ENCODE data around the gene CYP2E1.
"Not testable (repeated sequence)": the region's sequence is repeated elsewhere in the genome, so short reads cannot be mapped to it uniquely, and the experiment has no call there.

The CYP2E1 gene

DNA sequence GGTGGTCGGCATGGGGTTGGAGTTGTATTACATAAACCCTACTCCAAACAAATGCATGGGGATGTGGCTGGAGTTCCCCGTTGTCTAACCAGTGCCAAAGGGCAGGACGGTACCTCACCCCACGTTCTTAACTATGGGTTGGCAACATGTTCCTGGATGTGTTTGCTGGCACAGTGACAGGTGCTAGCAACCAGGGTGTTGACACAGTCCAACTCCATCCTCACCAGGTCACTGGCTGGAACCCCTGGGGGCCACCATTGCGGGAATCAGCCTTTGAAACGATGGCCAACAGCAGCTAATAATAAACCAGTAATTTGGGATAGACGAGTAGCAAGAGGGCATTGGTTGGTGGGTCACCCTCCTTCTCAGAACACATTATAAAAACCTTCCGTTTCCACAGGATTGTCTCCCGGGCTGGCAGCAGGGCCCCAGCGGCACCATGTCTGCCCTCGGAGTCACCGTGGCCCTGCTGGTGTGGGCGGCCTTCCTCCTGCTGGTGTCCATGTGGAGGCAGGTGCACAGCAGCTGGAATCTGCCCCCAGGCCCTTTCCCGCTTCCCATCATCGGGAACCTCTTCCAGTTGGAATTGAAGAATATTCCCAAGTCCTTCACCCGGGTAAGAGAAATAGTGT, at the start of gene CYP2E1:
Gene CYP2E1 (plus strand): TSS at position 407 of the 632 bp plus-strand sequence. CDS start 33 bp downstream, at position 440.
- no peak for DNase-seq

DNA sequence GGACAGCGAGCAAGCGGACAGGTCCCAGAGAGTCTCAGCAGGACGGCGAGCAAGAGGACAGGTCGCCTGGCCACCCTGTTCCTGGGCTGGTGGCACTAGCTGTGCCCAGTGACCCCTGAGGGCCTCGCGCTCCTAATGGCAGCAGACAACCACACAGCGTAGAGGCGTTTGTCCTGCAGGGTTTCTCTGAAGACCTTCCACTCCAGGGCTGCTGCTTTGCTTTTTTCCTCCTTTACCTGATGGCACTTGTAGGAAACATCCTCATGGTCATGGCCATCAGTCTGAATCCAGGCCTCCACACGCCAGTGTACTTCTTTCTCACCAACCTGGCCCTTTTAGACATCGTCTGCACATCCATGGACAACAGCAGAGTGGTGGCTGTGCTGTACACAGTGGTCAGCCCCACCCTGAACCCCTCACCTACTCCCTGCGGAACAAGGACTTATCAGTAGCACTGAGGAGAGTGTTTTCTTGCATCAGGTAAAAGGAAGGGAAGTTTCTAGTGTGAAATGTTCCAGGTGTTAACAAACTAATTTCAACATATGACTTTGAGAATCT, 46.0 kb upstream of the CYP2E1 start:
- no peak for DNase-seq

DNA sequence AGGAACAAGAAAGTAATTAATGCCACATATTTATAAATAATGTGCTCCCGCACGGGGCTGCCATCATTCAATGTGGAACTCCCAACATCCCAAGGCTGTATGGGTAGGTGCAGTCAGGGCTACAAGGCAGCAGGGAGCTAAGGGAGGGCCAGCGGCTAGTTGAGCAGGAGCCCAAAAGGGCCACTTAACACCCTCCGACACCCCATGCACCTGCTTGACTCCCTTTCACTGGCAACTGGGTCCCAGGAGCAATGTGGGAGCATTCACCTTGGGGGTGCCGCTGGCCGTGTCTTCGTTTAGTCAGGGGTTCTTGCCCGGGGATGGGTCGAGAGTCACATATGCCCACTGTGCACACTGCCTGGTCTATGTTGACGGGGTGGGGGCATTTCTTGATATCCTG, 45.5 kb upstream of the CYP2E1 start:
- DNase-seq: no peak

DNA sequence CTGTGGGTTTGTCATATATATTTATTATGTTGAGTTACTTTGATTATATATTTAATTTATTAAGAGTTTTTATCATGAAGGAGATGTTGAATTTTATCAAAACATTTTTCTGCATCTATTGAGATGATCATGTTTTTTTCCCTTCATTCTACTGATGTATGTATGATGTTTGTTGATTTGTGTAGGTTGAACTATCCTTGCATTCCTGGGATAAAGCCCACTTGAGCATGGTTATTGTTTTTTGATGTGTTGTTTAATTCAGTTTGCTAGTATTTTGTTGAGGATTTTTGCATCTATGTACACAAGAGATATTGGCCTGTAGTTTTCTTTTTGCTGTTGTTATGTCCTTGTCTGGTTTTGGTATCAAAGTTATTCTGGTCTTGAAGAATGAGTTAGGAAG, 42.3 kb upstream of the CYP2E1 start:
- no peak for DNase-seq

DNA sequence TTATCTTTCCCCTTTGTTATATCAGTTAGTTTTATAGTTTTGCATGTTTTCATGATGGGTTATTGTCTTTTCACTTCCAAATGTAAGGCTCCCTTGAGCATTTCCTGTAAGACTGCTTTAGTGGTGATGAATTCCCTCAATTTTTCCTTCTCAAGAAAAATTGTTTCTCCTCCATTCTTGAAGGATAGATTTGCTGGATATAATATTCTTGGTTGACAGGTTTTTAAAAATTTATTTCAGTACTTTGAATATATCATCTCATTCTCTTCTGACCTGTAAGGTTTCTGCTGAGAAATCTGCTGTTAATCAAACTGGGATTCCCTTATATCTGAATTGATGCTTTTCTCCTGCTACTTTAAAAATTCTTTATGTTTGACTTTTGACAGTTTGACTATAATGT, 40.1 kb upstream of the CYP2E1 start:
- DNase-seq: no peak

DNA sequence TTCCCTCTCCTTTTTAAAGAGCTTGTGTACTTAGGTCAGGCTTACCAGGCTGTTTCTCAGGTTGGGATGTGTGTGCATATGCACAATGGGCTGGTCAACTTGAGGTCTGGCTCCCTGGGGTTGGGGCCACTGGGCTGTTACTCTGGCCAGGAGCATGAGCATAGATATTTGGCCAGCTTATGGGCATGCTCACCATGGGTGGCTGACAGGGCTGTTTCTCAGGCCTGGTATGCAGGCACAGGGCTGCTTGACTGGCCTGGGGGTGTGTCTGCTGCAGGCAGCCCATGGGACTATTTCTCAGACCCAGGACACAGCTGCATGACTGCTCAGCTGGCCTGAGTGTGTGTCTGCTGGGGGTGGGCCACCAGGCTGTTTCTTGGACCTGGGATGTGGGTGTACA, 38.8 kb upstream of the CYP2E1 start:
- DNase-seq: no peak

DNA sequence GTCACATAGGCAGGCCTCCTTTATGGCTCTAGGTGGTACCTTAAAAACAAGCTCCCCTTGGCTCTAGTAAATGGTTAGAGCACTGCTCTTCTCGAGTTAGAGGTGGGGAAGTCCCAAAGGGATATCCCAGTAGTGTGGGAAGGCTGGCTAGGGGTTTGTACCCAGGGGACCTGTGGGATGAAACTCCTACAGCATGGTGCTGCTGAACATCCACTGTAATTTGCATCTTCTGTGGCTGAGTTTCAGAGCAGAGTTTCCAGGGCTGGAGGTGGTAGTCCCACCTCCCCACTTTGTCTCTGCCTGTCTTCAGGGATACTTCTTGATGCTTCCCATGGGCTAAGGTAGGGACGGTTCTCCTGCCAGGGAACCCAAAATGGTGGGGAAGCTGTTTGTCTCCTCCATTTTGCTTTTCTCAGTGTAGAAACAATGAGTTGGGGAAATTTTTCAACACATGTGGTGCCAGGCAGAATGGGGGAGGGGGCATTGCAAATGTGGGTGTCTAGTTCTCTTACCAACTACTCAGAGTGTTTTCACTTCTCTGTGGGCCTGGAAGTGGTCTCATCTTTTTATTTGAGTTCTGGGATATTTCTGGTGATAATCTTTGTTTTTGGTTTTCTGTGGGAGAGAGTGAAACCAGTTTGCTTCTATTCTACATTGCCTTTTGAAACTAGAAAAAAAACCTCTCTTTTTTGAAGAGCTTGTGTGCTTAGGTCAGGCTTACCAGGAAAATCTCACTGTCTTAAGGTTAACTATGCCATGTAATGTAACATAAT, 37.2 kb upstream of the CYP2E1 start:
- no peak for DNase-seq

DNA sequence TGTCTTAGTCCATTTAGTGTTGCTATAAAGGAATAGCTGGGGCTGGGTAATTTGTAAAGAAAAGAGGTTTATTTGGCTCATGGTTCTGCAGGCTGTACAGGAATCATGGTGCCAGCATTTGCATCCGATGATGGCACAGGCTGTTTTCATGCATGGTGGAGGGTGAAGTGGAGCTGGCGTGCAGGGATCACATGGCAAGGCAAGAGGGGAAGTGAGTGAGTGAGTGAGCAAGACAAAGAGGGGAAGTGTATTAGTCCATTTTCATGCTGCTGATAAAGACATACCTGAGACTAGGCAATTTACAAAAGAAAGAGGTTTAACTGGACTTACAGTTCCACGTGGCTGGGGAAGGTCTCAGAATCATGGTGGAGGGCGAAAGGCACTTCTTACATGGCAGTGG, 33.6 kb upstream of the CYP2E1 start:
- DNase-seq: not testable (repeated sequence)

DNA sequence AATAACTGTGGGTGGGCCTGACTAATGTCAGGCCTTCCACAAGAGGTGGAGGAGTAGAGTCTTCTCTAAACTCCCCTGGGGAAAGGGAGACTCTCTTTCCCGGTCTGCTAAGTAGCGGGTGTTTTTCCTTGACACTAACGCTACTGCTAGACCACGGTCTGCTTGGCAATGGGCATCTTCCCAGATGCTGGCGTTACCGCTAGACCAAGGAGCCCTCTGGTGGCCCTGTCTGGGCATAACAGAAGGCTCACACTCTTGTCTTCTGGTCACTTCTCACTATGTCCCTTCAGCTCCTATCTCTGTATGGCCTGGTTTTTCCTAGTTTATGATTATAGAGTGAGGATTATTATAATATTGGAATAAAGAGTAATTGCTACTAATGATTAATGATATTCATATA, 29.8 kb upstream of the CYP2E1 start:
- DNase-seq: not testable (repeated sequence)

DNA sequence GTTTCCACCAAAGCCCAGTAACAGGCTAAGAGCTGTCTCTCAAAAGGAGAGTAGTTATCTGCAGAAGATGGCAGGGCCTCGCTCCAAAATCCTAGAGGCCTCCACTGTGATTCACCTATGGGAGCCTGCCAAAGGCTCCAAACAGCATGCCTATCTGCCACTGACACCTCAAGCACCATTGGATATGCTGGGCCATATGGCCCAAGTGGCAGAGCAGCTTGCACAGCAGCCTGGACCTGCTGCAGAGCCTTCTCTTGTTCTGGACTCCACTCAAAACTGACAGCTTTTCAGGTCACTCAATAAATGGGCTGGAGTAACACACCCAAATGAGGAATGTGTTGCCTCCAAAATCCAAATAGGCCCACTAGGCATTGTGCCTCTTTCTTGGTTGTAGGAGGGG, 28.0 kb upstream of the CYP2E1 start:
- DNase-seq: not testable (repeated sequence)

DNA sequence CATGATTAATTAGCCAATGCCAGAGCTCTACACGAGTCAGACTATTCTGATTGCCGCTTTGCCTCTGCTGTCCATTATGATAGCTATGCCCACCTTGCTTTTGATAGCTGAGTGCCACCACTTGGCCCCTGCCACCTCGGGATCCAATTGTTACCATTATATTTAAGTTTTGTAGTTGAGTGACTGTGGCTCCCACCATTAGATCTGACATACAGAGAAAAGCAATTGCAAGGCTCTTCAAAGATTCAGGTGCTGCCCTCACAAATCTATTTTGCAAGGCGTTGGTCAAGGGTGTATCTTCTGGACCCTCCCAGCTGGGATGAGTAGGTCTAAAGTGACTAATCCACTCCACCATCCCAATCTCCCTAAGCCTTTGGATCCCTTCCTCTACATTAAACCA, 26.3 kb upstream of the CYP2E1 start:
- not testable (repeated sequence) for DNase-seq

DNA sequence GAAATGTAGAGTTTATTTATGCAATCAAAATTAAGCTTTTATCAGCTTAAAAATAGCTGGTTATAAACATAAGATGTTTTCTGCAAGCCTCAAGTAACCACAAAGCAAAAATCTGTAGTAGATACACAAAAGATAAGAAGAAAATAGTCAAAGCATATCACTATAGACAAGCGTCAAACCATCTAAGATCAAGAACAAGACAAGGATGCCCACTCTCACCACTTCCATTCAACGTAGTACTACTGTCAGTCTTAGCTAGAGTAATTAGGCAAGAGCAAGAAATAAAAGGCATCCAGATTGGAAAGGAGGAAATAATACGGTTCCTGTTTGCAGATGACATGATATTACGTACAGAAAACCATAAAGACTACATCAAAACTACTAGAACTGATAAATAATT, 17.5 kb upstream of the CYP2E1 start:
- no peak for DNase-seq

DNA sequence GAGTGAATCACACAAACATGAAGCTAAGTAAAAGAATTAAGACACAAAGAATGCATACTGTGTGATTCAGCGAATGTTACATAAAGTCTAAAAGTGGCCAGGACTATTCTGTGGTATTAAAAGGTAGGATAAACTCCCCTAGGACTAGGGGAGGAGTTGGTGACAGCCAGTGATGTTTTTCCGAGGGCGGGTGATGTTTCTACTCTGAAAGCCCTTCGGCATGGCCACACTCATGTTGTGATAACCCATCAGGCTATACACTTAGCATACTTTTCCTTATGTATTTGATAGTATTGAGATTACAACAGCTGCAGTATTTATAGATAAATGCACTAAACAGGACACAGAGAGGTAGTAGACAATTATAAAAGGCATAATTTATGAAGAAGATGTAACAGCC, 15.8 kb upstream of the CYP2E1 start:
- DNase-seq: no peak

DNA sequence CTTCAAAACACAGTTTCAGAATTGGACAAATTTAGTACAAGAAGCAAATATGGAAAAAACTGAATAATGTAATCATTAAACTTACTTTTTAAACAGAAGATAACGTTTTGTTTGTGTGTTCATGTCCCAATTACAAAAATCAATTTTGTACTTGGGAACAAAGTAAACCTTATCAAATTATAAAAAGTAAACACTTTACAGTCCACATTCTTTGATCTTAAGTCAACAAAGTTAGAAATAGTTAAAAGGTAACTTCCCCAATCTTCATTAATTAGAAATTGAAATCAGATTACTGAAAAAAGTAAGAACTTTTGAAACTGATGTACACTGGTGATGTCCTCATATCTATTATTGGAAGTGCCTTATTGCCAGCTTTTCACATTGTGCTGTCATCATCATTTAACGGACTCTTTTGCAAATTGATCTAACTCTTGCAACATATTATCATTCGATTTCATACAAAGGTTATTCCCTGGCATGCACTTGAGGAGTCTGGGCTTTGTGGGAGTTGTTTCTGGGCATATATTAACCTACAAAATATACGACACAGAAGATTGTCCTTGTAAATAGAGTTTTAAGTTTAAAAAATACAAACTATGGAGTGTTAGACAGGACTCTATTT, 15.1 kb upstream of the CYP2E1 start:
- DNase-seq: no peak

DNA sequence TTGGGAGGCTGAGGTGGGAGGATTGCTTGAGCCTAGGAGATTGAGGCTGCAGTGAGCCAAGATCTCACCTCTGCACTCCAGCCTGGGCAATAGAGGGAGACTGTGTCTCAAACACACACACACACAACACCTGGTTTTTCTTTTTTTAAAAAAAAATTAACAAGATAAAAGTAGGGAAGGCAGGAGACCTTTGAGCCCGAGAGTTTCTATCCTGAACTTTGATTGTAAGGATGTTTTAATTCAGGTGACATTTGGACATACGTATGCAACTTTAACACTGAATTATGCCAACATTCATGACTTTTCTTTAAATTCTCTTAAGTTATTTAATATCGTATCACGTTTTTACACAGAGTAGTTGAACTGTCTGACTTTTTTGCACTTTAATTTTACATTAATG, 11.7 kb upstream of the CYP2E1 start:
- no peak for DNase-seq

DNA sequence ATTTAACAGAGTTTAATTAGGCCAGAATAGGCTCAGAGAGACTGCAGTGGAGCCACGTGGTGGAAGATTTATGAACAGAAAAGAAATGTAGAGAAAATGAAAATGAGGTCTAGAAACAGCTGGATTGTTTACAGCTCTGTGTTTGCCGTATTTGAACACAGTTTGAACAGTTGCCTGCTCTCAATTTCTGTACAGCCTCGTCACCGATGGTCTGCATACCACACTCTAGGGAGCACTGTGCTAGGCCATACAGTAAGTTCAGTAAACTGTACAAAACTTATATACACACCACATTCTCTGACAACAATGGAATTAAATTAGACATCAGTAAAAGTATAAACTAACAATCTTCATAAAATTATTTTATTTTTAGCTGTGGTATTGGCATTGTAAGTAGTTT, 11.1 kb upstream of the CYP2E1 start:
- no peak for DNase-seq

DNA sequence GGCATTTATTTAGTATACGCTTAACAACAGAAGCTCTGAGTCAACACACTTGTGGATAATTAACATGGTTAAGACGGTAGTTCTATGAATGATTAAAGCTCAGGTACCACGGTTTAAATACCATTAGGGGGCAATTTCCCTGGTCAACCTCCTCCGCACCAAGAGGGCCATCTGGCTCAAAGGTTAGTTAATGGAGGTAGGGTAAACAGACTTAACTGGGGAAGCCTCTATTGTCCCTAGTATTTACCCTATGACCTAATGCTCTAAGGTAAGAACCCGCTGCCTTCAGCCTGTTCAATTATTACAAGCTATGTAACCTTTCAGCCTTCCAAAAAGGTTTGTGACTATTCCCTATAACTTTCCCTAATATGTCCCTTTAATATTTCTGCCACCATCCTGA, 8.6 kb upstream of the CYP2E1 start:
- DNase-seq: not testable (repeated sequence)

DNA sequence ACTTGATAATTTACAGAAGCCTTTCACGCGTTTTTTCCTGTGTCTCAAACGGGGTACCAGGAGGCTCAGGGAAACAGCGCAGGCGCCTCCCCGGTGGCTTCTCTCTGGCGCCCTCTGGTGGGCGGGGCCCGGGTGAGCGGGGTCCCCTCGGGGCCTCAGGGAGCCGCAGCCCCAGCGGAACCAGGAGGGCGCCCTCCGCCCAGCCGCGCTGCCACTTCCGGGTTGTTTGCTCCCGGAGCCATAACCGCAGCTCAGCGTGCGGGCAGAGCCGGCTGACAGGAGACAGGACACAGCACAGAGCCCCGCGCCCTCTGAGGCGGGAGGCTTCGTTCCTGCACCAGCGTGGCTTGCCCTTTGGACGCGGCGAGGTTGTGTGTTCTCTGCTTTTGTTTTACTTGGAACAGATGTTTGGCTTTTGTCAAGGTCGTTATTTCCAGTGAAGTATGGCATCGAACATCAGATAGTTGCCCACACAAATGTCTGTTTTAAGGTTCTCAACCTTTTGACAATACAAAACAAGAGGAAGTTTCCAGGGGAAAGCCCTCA, 6.9 kb upstream of the CYP2E1 start:
- peak; percentile 87 to 95 (median 90) for DNase-seq

DNA sequence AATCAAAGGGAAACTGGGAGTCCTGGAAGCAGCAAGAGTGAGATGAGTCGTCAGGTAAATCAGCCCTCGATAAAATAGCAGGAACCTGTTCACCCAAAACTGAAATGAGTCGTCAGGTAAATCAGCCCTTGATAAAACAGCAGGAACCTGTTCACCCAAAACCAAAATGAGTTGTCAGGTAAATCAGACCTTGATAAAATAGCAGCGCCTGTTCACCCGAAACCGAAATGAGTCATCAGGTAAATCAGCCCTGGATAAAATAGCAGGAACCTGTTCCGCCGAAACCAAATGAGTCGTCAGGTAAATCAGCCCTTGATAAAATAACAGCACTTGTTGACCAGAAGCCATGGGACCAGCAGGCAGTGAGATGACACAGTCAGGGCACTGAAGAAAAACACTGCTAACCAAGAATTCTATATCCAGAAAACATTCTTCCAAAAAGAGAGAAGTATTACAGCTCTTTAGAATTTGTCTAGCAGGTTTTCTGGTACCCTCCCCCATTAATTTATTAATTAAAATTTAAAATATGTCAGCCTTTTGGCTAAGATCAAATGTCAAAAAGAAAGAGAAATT, 3.4 kb upstream of the CYP2E1 start:
- no peak for DNase-seq

DNA sequence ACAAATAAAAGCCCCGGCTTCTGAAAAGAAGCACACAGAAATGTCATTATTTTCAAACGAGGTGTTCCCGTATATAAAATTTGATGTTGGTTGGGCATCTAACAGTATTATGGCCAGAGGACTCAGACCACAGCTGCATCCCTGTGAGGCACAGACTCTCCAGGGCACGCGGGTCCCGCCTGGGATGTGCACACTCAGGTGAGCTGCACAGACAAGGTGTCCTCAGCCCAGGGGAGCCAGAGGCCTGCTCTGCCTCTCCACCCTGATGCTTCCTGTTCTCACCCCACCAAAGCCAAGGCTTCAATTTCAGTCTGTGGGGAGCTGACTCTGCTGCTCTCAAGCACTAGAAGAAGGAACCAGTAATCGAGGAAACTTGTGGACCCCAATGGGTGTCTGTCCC, 1.7 kb upstream of the CYP2E1 start:
- no peak for DNase-seq

DNA sequence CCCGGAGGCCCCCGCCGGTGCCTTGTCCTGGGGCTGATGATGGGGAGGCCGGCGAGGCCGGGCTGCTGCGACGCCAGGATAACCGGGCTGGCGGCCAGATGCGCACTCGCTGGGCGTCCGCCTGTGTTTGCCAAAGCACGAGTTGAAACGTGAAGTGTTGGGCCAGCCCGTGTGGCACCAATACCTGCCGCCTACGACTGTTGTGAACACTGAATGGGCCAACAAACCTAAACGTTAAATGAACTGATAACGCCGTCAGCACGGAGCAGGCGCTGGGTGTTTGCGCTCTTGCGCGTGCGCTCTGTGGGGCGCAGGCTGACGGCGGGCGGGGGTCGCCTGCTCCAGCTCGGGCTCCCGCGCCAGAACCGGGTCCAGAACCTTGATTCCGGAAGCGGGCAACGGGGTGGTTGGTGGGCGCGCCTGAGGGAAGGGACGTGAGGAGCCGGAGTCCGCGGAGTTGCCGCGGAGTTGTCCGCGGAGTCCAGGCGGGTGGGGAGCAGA, 658 bp downstream of the CYP2E1 start:
- DNase-seq: no peak

DNA sequence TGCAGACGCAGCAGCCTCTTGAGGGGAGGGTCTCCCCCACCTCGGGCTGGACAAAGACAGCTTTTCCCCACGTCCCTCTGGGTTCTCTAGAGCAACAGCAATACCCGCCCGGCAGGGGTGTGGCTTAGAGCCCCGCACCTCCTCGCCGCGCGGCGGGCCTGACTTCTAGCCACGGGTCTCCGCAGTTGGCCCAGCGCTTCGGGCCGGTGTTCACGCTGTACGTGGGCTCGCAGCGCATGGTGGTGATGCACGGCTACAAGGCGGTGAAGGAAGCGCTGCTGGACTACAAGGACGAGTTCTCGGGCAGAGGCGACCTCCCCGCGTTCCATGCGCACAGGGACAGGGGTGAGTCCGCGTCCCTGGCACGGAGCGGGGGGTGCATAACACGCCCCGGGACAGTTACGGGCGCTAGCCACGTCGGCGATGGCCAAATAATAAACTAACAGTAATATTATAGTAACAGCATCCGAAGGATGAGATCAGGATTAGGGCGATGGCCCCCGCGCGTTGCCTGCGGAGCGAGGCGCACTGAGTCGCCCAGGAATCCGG, 1.2 kb downstream of the CYP2E1 start:
- no peak for DNase-seq
